ENCODE results near the gene AP4S1. TPM values are rescaled to one million over a fixed set of nuclear protein-coding genes. Genes with fewer than 3 reads are reported as not detected.
A peak's percentile ranks its signal among the peaks of the same experiment; 100 is the strongest.
"Not testable (repeated sequence)": the region's sequence is repeated elsewhere in the genome, so short reads cannot be mapped to it uniquely, and the experiment has no call there.

Gene AP4S1
- 15.9 TPM for total RNA-seq (ENCODE audit: insufficient read depth, low replicate concordance)

GRCh38 chr14:31025367-31026076, at the start of gene AP4S1:
Gene AP4S1 (plus strand): TSS chr14:31025649. CDS start chr14:31066197, 40,548 bp downstream.
- DNase-seq (ENCODE audit: low spot score), result peak; percentile 48

- no peak for DNase-seq (ENCODE audit: low spot score)
Observed at GRCh38 chr14:30977752-30978151, 47.7 kb upstream of the AP4S1 start.

- DNase-seq (ENCODE audit: low spot score), result peak; percentile 51
Observed at GRCh38 chr14:30980106-30980704, 45.2 kb upstream of the AP4S1 start.

- no peak for DNase-seq (ENCODE audit: low spot score)
Observed at GRCh38 chr14:30980980-30981379, 44.5 kb upstream of the AP4S1 start.

- DNase-seq (ENCODE audit: low spot score), result no peak
Observed at GRCh38 chr14:30982533-30982932, 42.9 kb upstream of the AP4S1 start.

- no peak for DNase-seq (ENCODE audit: low spot score)
Observed at GRCh38 chr14:30983858-30984257, 41.6 kb upstream of the AP4S1 start.

GRCh38 chr14:30985796-30986195, 39.7 kb upstream of the AP4S1 start:
- no peak for DNase-seq (ENCODE audit: low spot score)

- no peak for DNase-seq (ENCODE audit: low spot score)
Observed at GRCh38 chr14:30988509-30988908, 36.9 kb upstream of the AP4S1 start.

- DNase-seq (ENCODE audit: low spot score), result no peak
Observed at GRCh38 chr14:30990770-30991169, 34.7 kb upstream of the AP4S1 start.

- no peak for DNase-seq (ENCODE audit: low spot score)
Observed at GRCh38 chr14:30991408-30991807, 34.0 kb upstream of the AP4S1 start.

GRCh38 chr14:30993071-30993470, 32.4 kb upstream of the AP4S1 start:
- DNase-seq (ENCODE audit: low spot score), result no peak

GRCh38 chr14:30994681-30995620, 30.5 kb upstream of the AP4S1 start:
- no peak for DNase-seq (ENCODE audit: low spot score)

- DNase-seq (ENCODE audit: low spot score), result no peak
Observed at GRCh38 chr14:30995689-30996088, 29.8 kb upstream of the AP4S1 start.

GRCh38 chr14:30996892-30997659, 28.4 kb upstream of the AP4S1 start:
- no peak for DNase-seq (ENCODE audit: low spot score)

GRCh38 chr14:30998100-30998706, 27.2 kb upstream of the AP4S1 start:
- DNase-seq (ENCODE audit: low spot score), result no peak

- DNase-seq (ENCODE audit: low spot score), result no peak
Observed at GRCh38 chr14:30999038-30999773, 26.2 kb upstream of the AP4S1 start.

GRCh38 chr14:31000629-31001338, 24.7 kb upstream of the AP4S1 start:
- DNase-seq (ENCODE audit: low spot score), result no peak

GRCh38 chr14:31001339-31001658, 24.1 kb upstream of the AP4S1 start:
- no peak for DNase-seq (ENCODE audit: low spot score)

GRCh38 chr14:31003284-31003683, 22.2 kb upstream of the AP4S1 start:
- DNase-seq (ENCODE audit: low spot score), result no peak

- DNase-seq (ENCODE audit: low spot score), result not testable (repeated sequence)
Observed at GRCh38 chr14:31004007-31004406, 21.4 kb upstream of the AP4S1 start.

Data from umbilical cord (tissue), 2 donors.